Pancreas (tissue), 10 donors: Measurements from ENCODE around the gene HRH1. TPM values are rescaled to one million over a fixed set of nuclear protein-coding genes. Genes with fewer than 3 reads are reported as not detected.
A peak's percentile ranks its signal among the peaks of the same experiment; 100 is the strongest.

Source experiments
- ATAC-seq, 4 donors: fragments of 200-7000 bp; cut with Tn5 transposase; one replicate each; pipeline versions ENCODE4 v1.8.0 to v1.9.1; 2020; ENCODE audit warnings: mild to moderate bottlenecking in 4 of 4, moderate library complexity in 4 of 4
- DNase-seq, 6 donors: peaks; one replicate each; pipeline ENCODE4 v3.0.0-alpha.2; 2020
- FAIRE-seq: peaks from 2 replicates; lab custom pipeline; 2012; peaks lifted over from hg19 to GRCh38; lab: Jason Lieb, UNC
- H3K27ac ChIP-seq, 4 donors: fragments of 200-600 bp; sonication (generic); 1 replicate in 3 of 4; 2 replicates in 1 of 4; pipeline versions ENCODE4 v1.5.0 to v1.8.0; 2020
- H3K27me3 ChIP-seq, 4 donors: fragments of 200-600 bp; one replicate each; pipeline ENCODE4 v1.8.0; 2021
- H3K36me3 ChIP-seq, 3 donors: fragments of 200-600 bp; sonication (generic) in 1 of 3; one replicate each; pipeline versions ENCODE4 v1.5.0 to v1.8.0; 2020 to 2021
- H3K4me1 ChIP-seq, 3 donors: fragments of 200-600 bp; one replicate each; pipeline ENCODE4 v1.8.0; 2021
- H3K4me3 ChIP-seq, 4 donors: fragments of 200-600 bp; sonication (generic) in 2 of 4; one replicate each; pipeline versions ENCODE4 v1.5.0 to v1.8.0; 2020 to 2021
- H3K9me3 ChIP-seq, 4 donors: fragments of 200-600 bp; one replicate each; pipeline ENCODE4 v1.8.0; 2021
- CTCF ChIP-seq, 4 donors: fragments of 200-600 bp; sonication (generic) in 3 of 4; IDR thresholded peaks; one replicate each; pipeline versions ENCODE4 v1.5.0 to v1.8.0; 2021; ENCODE audit warnings: antibody characterized with exemption in 4 of 4
- WGBS, 2 donors: extraction: QIAGEN DNeasy Blood & Tissue Kit; methylation state at CpG; one replicate each; pipeline ENCODE4 v1.1.7; 2013; 5-methylcytosine and 5-hydroxymethylcytosine counted together
- intact Hi-C, 3 donors: fragments of 100-400 bp; cut with DNase I; formaldehyde crosslinking; loops; one replicate each; pipeline versions ENCODE4 v1.11.1 to v1.14.2; 2022
- polyA plus RNA-seq, 2 donors: library from polyadenylated mRNA; stranded (reverse); fragments of 200-250 nt; gene quantifications; one replicate each; pipeline ENCODE4 v1.2.3, GENCODE V29; 2013
- total RNA-seq, 6 donors: library from RNA; stranded (reverse); fragmentation: NEBNext Ultra II Directional in 4 of 6; extraction: Animal tissue kit (Norgen Biotek cat#: 25700) in 4 of 6; gene quantifications; one replicate each; pipeline versions ENCODE4 v1.2.1 to v1.2.4, GENCODE V29; 2021 to 2023
- donor health status: healthy with polysubstance abuse.
- donor health status: DM: no; HTN: no; CAD: no; lungs with moderate emphysema.
- donor health status: DM: no; HTN: no; CAD: no.
- donor health status: control.
- donor health status: control.
- donor health status: Bipolar disorder and iron deficiency.
- donor health status: DM: yes; HTN: yes; CAD: no.
- donor health status: DM: no; HTN: no; CAD: no.
- donor health status: DM: no; HTN: no; CAD: no.
- donor health status: DM: yes; HTN: yes; CAD: no.

HRH1 gene
- total and polyA plus RNA-seq, 8 donors: 0.16 to 1.3 (median 0.25) TPM

- no peak overlapping the region for H3K27ac ChIP-seq
- ATAC-seq (no peak), DNase-seq (no peak), FAIRE-seq (no peak)
- no peaks in the 10 kb centered on the region for H3K9me3 ChIP-seq
- H3K36me3 ChIP-seq: no peaks in the 10 kb centered on the region
- 57% methylated on average over 6 of the region's 6 CpGs for WGBS, 2 donors
- no peaks in the 10 kb centered on the region for H3K27me3 ChIP-seq
- intact Hi-C loops: no loop called here
- H3K4me3 ChIP-seq: no peak overlapping the region
- H3K4me1 ChIP-seq: no peaks in the 10 kb centered on the region
- no peak for TF ChIP-seq CTCF (IDR thresholded peaks at IDR 0.05)
Measured at GRCh38 chr3:11146773-11147660, 7.3 kb upstream of the HRH1 start.

- Histone ChIP-seq H3K27ac (no peak overlapping the region), H3K4me1 (no peaks in the 10 kb centered on the region), H3K4me3 (no peak overlapping the region), H3K36me3 (no peaks in the 10 kb centered on the region), H3K9me3 (no peaks in the 10 kb centered on the region), H3K27me3 (peaks cover 0 to 7% (median 2%) of the 10 kb centered on the region in 4 donors)
- TF ChIP-seq CTCF (IDR thresholded peaks at IDR 0.05): no peak
- intact Hi-C loops: no loop called here
- 61 to 75% methylated on average over 7 of the region's 7 CpGs for whole genome bisulfite sequencing, 2 donors
- DNase-seq (no peak), ATAC-seq (no peak), FAIRE-seq (no peak)
Measured at GRCh38 chr3:11150256-11150655, 4.0 kb upstream of the HRH1 start.

- intact Hi-C loops: no loop called here
- H3K27ac ChIP-seq: no peak overlapping the region
- WGBS, 2 donors: 48 to 58% methylated on average over 2 of the region's 2 CpGs
- FAIRE-seq: no peak
- H3K4me3 ChIP-seq: no peak overlapping the region
- peaks cover 0 to 7% (median 2%) of the 10 kb centered on the region in 4 donors for H3K27me3 ChIP-seq
- TF ChIP-seq CTCF (IDR thresholded peaks at IDR 0.05): no peak
- H3K9me3 ChIP-seq: no peaks in the 10 kb centered on the region
- H3K4me1 ChIP-seq: no peaks in the 10 kb centered on the region
- no peak for DNase-seq
- no peaks in the 10 kb centered on the region for H3K36me3 ChIP-seq
- no peak for ATAC-seq
Measured at GRCh38 chr3:11152301-11152700, 2.0 kb upstream of the HRH1 start.

- Histone ChIP-seq H3K27me3 (peaks cover 0 to 7% (median 2%) of the 10 kb centered on the region in 4 donors), H3K9me3 (no peaks in the 10 kb centered on the region), H3K4me1 (no peaks in the 10 kb centered on the region), H3K4me3 (peak overlapping the region in 1 of 4 donors; percentile 33), H3K36me3 (no peaks in the 10 kb centered on the region), H3K27ac (no peak overlapping the region)
- ATAC-seq (no peak), DNase-seq (no peak), FAIRE-seq (no peak)
- WGBS, 2 donors: 4 to 5% methylated on average over 10 of the region's 10 CpGs
- TF ChIP-seq CTCF (IDR thresholded peaks at IDR 0.05): no peak
- intact Hi-C loops: no loop called here
Measured at GRCh38 chr3:11154953-11155325, 646 bp downstream of the HRH1 start.
